Measurements from ENCODE around the gene TREH.

Gene TREH

GRCh38 chr11:118650366-118650765, 29.1 kb downstream of the TREH start:
- no peak overlapping the region for H3K27ac ChIP-seq
- no peak for TF ChIP-seq CTCF (conservative IDR thresholded peaks at IDR 0.05)

GRCh38 chr11:118649941-118650340, 29.5 kb downstream of the TREH start:
- TF ChIP-seq CTCF (conservative IDR thresholded peaks at IDR 0.05), result no peak

GRCh38 chr11:118648291-118648690, 31.2 kb downstream of the TREH start:
- no peak for TF ChIP-seq CTCF (conservative IDR thresholded peaks at IDR 0.05)

More at GRCh38 chr11:118649941-118650340, 29.5 kb downstream of the TREH start:
- no peak overlapping the region for H3K27ac ChIP-seq

GRCh38 chr11:118646393-118646792, 33.1 kb downstream of the TREH start:
- H3K27ac ChIP-seq, result no peak overlapping the region
- TF ChIP-seq CTCF (conservative IDR thresholded peaks at IDR 0.05), result no peak

More at GRCh38 chr11:118648291-118648690, 31.2 kb downstream of the TREH start:
- no peak overlapping the region for H3K27ac ChIP-seq

- no peak for TF ChIP-seq CTCF (conservative IDR thresholded peaks at IDR 0.05)
Observed at GRCh38 chr11:118645066-118645715, 34.3 kb downstream of the TREH start.

GRCh38 chr11:118644496-118644895, 35.0 kb downstream of the TREH start:
- TF ChIP-seq CTCF (conservative IDR thresholded peaks at IDR 0.05), result no peak
- H3K27ac ChIP-seq, result no peak overlapping the region

More at GRCh38 chr11:118645066-118645715, 34.3 kb downstream of the TREH start:
- no peak overlapping the region for H3K27ac ChIP-seq

- no peak for TF ChIP-seq CTCF (conservative IDR thresholded peaks at IDR 0.05)
Observed at GRCh38 chr11:118643995-118644345, 35.5 kb downstream of the TREH start.

More at GRCh38 chr11:118643995-118644345, 35.5 kb downstream of the TREH start:
- no peak overlapping the region for H3K27ac ChIP-seq
